Gastroesophageal sphincter (tissue), 3 donors: ENCODE data around the gene SETD5.

Experiments used
- POLR2AphosphoS5 ChIP-seq: sonication (generic); formaldehyde crosslinking; IDR thresholded peaks from one replicate; pipeline ENCODE4 v1.6.1; 2017; ENCODE audit warnings: antibody characterized with exemption
- TF ChIP-seq, protein P1 (sequence below), 4 experiments: fragments of 200-600 bp in 2 of 4; fragments of 450-650 bp in 2 of 4; sonication (generic) in 1 of 4; IDR thresholded peaks; one replicate each; pipeline ENCODE4 v1.5.1; 2017 to 2019; ENCODE audit warnings: antibody characterized with exemption in 4 of 4, mild to moderate bottlenecking in 2 of 4, moderate library complexity in 2 of 4

DNA sequence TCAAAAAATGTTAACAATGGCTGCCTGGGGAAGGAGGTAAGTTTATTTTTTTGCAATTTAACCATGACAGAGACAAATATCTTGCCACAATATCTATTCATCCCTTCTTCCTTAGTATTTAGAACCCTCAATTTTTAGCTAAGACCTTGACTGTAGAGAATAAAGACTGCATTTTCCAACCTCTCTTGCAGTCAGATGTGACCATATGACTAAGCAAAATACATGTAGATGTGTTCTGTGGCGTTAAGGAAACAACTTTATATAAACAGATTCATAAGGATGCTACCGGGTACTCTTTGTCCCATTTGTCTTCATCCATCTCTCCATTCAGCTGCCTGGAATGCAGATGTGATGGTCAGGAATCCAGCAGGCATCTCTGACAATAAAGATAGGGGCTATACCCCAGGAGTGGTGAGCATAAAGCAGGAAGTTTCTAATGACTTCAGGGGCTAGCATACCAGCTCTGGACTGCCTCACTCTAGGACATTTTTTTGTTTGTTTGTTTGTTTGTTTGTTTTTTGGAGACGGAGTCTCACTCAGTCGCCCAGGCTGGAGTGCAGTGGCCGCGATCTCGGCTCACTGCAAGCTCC, 115.1 kb downstream of the SETD5 start:
- TF ChIP-seq, protein P1, sequence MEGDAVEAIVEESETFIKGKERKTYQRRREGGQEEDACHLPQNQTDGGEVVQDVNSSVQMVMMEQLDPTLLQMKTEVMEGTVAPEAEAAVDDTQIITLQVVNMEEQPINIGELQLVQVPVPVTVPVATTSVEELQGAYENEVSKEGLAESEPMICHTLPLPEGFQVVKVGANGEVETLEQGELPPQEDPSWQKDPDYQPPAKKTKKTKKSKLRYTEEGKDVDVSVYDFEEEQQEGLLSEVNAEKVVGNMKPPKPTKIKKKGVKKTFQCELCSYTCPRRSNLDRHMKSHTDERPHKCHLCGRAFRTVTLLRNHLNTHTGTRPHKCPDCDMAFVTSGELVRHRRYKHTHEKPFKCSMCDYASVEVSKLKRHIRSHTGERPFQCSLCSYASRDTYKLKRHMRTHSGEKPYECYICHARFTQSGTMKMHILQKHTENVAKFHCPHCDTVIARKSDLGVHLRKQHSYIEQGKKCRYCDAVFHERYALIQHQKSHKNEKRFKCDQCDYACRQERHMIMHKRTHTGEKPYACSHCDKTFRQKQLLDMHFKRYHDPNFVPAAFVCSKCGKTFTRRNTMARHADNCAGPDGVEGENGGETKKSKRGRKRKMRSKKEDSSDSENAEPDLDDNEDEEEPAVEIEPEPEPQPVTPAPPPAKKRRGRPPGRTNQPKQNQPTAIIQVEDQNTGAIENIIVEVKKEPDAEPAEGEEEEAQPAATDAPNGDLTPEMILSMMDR (IDR thresholded peaks at IDR 0.05) = no peak
- TF ChIP-seq POLR2AphosphoS5 = no peak
